Inflammatory macrophage treated with lipopolysaccharide for 1 hour (primary cell): ENCODE measurements around the gene SCYL1.
A peak's percentile ranks its signal among the peaks of the same experiment; 100 is the strongest.
"Not testable (repeated sequence)": the region's sequence is repeated elsewhere in the genome, so short reads cannot be mapped to it uniquely, and the experiment has no call there.

Experiments
- DNase-seq, 2 donors: peaks; one replicate each; pipeline ENCODE4 v3.0.0-alpha.2; 2020 to 2022

The SCYL1 gene

DNA sequence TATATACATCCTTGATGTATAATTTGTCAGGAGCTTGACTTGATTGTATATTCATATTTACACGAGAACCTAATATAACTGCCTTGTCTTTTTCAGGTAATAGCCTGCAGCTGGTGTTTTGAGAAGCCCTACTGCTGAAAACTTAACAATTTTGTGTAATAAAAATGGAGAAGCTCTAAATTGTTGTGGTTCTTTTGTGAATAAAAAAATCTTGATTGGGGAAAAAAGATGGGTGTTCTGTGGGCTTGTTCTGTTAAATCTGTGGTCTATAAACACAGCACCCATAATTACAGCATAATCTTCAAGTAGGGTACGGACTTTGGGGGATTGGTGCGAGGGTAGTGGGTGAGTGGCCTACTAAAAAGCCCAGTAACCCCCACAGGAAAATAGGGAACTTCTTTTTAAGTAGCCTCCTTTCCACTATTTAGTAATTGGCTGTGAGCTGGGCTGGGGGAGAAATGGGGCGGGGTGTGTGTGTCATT is 18.6 kb upstream of the SCYL1 start:
- DNase-seq = peak; percentile 69 to 74

DNA sequence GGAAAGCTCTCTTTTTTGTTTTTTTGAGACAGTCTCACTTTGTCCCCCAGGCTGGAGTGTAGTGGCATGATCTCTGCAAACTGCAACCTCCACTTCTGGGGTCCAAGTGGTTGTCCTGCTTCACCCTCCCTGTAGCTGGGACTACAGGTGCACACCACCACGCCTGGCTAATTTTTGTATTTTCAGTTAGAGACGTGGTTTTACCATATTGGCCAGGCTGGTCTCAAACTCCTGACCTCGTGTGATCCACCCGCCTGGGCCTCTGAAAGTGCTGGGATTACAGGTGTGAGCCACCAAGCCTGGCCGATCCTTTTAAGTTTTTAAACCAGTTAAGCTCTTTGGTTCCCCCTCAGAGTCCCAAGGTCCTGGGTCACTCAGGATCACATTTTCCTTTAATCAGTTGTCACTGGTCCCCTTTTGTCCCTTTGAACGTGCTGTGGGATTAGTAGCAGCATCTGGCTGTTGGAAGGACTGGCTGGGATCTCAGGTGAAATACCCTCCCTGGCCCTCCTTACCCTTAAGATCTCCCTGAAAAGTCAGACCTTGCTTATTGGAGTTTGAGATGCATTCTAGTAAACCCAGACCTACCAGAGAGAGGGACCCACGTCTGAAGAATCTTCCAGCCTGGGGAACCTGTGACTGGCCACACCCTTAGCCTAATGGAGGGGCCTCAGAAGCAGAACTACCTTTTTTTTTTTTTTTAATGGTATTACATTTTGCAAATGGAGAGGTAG is 17.9 kb upstream of the SCYL1 start:
- peak in 1 of 2 donors; percentile 31 for DNase-seq

DNA sequence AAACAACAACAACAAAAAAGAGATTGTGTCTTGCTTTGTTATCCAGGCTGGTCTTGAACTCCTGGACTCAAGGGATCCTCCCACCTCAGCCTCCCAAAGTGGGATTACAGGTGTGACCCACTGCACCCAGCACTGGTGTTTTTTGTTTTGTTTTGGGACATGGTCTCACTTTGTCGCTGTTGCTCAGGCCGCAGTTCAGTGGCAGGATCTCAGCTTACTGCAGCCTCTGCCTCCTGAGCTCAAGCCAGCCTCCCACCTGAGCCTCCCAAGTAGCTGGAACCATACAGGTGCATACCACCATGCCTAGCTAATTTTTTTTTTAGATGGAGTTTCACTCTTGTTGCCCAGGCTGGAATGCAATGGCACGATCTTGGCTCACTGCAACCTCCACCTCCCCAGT is 12.6 kb upstream of the SCYL1 start:
- not testable (repeated sequence) for DNase-seq

GRCh38 chr11:65516135-65516968 is 8.5 kb upstream of the SCYL1 start:
- no peak for DNase-seq

DNA sequence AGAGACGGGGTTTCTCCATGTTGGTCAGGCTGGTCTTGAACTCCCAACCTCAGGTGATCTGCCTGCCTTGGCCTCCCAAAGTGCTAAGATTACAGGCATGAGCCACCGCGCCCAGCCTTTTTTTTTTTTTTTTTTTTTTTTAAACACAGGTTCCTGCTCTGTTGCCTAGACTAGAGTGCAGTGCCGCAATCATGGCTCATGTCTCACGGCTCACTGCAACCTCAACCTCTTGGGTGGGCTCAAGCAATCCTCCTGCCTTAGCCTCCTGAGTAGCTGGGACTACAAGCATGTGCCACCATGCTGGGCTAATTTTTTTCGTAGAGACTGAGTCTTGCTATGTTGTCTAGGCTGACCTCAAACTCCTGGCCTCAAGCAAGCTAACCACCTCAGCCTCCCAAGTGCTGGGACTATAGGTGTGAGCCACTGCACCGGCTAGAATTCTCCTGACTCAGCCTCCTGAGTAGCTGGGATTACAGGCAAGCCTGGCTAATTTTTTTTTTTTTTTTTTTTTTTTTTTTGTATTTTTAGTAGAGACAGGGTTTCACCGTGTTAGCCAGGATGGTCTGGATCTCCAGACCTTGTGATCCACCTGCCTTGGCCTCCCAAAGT is 5.8 kb upstream of the SCYL1 start:
- not testable (repeated sequence) for DNase-seq

DNA sequence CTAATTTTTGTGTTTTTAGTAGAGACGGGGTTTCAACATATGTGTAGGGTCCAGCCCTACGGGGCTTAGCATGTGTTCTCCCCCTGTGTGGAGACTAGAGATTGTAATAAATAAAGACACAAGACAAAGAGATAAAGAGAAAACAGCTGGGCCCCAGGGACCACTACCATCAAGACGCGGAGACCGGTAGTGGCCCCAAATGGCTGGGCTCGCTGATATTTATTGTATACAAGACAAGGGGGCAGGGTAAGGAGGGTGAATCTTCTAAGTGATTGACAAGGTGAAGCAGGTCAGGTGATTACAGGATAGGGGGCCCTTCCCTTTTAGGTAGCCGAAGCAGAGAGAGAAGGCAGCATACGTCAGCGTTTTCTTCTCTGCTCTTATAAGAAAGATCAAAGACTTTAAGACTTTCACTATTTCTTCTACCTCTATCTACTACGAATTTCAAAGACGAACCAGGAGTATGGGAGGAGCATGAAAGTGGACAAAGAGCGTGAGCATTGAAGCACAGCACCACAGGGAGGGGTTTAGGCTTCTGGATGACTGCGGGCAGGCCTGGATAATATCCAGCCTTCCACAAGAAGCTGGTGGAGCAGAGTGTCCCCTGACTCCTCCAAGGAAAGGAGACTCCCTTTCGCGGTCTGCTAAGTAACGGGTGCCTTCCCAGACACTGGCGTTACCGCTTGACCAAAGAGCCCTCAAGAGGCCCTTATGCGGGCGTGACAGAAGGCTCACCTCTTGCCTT is 2.9 kb upstream of the SCYL1 start:
- not testable (repeated sequence) for DNase-seq

- peak; percentile 13 to 25 for DNase-seq
These were observed 1.9 kb upstream of the SCYL1 start for GRCh38 chr11:65522718-65523630.

DNA sequence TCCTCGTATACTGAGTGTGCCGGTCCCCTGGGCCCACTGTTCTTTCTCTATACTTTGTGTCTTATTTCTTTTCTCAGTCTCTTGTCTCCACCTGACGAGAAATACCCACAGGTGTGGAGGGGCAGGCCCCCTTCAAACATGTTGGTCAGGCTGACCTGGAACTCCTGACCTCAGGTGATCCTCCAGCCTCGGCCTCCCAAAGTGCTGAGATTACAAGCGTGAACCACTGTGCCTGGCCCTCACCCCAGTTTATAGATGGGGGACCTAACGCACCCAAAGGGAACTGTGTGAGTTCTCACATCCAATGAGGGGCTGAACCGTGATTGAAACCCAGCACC is 1.3 kb upstream of the SCYL1 start:
- DNase-seq = not testable (repeated sequence)

- peak in 1 of 2 donors; percentile 17 for DNase-seq
These were observed 706 bp upstream of the SCYL1 start for GRCh38 chr11:65524014-65524740.

DNA sequence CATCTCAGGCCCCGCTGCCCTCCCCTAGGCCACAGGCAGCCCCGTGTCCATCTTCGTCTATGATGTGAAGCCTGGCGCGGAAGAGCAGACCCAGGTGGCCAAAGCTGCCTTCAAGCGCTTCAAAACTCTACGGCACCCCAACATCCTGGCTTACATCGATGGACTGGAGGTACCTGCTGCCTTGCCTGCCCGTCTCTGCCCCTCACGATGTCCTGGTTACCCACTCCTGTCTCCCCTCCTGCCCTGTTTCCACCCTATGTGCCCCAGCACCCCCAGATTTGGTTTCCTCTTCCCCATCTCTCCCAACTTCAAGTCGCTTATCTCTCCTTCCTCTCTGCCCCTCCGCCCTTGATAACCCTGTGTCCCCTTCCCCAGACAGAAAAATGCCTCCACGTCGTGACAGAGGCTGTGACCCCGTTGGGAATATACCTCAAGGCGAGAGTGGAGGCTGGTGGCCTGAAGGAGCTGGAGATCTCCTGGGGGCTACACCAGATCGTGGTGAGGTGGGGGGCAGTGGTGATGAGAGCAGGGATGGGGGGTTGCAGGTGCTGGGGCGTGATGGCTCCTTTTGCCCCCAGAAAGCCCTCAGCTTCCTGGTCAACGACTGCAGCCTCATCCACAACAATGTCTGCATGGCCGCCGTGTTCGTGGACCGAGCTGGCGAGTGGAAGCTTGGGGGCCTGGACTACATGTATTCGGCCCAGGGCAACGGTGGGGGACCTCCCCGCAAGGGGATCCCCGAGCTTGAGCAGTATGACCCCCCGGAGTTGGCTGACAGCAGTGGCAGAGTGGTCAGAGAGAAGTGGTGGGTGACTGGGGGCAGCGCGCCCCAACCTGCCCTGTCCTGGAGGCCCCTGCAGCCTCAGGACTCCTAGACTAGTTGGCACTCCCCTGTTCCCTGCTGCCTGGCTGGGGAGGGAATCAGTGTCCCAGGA is 930 bp downstream of the SCYL1 start:
- no peak for DNase-seq

DNA sequence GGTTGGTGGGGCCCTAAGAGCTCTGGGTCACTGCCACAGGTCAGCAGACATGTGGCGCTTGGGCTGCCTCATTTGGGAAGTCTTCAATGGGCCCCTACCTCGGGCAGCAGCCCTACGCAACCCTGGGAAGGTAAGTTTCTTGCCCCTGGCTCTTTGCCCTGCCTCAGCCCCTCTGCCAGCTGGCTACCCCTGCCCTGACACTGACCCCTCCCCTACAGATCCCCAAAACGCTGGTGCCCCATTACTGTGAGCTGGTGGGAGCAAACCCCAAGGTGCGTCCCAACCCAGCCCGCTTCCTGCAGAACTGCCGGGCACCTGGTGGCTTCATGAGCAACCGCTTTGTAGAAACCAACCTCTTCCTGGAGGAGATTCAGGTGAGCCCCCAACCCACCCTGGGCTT is 1.9 kb downstream of the SCYL1 start:
- DNase-seq = no peak

DNA sequence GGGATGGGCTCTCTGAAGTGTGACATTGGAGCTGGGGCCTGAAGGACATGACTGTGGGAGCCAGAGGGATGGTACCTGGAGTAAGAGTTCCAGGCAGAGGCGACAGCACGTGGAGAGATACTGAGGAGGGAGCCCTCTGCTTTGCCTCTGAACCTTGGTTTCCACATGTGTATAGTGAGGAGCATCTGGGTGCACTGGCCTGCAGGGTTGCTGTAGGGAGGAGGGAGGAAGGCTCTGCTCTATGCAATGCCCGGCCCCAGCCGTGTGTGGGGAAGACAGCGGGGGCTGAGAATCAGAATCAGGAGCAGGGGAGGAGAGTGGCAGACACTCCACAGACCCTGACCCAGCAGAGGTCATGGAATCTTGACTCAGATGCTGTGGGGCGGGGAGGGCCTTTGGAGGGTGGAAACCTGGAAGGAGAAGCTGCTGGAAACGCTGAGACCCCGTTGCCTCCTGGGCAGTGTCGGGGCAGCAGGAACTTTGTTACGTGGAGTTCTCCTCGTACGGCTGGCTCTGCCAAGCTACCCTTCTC is 4.0 kb downstream of the SCYL1 start:
- no peak for DNase-seq

DNA sequence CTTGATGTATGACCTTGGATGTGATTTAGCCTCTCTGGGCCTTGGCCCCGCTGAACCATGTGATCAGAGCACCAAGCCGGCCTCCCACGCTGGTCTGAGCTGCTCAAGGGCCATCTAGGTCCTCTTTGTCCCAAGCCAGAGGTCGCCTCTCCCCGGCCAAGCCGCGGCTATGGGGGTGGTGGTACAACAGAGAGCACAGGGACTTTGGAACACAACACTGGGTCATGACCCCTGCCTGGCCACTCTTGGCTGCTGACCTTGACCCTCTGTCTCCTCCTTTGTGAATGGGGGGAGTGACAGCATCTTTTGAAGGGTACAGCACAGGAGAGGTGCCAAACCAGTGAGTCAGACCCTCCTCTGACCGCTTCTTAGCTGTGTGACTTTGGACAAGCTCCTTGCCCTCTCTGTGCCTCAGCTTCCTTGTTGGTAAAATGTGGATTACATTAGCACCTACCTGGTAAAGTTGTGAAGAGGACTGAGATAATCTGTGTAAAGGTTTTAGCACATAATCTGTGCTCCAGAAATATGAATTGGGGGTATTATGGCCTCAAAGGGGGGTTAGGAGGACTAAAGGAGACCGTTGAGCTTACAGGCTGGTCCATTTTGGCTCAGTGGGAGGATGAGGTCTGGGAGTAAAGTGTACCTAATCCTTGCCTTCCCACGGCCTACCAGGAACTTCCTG is 4.7 kb downstream of the SCYL1 start:
- no peak for DNase-seq

DNA sequence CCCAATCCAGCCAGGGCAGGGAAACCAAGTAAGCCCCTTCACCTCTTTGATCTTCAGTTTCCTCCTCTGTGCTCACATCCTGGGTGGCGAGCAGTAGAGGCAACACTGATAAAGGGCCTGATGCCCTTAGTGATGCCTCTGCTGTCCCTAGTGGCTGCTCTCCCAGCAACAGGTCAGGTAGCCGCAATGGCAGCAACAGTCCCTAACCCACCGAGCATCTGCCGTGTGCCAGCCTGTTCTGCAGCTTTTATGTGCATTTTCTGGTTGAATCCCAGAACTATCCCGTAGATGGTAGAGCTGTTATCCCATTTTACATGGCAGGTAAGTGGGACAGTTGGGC is 5.2 kb downstream of the SCYL1 start:
- DNase-seq = no peak

DNA sequence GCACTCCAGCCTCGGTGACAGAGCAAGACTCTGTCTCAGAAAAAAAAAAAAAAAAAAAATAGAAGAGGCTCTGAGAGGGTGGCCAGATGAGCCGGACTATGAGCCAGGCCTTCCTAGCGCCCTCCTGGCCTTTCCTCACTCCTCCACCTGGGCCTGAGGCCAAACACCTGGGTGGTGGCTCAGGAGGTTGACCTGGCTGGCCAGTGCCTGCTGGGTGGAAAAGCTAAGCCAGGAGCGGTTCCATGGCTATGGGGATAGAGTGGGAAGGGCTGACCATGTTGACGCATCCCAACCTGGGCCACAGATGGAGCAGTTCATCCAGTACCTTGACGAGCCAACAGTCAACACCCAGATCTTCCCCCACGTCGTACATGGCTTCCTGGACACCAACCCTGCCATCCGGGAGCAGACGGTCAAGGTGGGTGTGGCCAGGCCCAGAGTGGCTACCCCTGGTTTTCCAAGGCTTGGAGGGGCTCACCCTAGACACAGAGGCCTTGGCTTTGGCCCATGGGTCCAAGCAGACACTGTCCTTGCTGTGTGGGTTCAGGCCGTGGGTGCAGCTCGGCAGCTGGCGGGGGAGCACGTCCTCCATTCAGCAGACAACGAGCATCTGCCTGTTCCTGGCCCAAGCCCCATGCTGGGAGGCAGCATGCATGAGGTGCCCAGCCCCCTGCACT is 7.6 kb downstream of the SCYL1 start:
- DNase-seq = no peak

DNA sequence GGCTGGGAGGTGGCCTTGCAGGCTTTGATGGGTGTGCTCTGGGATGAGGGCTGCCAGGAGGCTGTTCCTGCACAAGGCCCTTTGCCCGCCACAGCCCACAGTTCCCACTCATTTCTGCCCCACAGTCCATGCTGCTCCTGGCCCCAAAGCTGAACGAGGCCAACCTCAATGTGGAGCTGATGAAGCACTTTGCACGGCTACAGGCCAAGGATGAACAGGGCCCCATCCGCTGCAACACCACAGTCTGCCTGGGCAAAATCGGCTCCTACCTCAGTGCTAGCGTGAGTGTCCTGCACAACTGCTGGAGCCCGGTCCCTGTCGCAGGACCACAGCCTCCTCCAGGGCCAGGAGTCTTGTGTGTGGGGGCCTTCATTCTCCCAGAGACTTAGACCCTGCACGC is 10.2 kb downstream of the SCYL1 start:
- no peak for DNase-seq

- no peak for DNase-seq
These were observed 11.8 kb downstream of the SCYL1 start for GRCh38 chr11:65536412-65537295.

- no peak for DNase-seq
These were observed 12.4 kb downstream of the SCYL1 start for GRCh38 chr11:65537296-65537597.
